CD4-positive, CD25-positive, alpha-beta regulatory T cell (primary cell): Measurements from ENCODE around the gene FIS1. TPM values are rescaled to one million over a fixed set of nuclear protein-coding genes. Genes with fewer than 3 reads are reported as not detected.
"Not testable (repeated sequence)": the region's sequence is repeated elsewhere in the genome, so short reads cannot be mapped to it uniquely, and the experiment has no call there.

Experiments used
- ATAC-seq, 2 donors: fragments of 150-1000 bp; cut with Tn5 transposase; one replicate each; pipeline ENCODE4 v1.10.0; 2021; ENCODE audit warnings: low read depth in 2 of 2, moderate number of reproducible peaks in 2 of 2, moderate library complexity in 1 of 2
- DNase-seq, 3 donors: peaks; one replicate each; pipeline versions ENCODE4 v3.0.0 to v3.0.0-alpha.2; 2012 to 2022; ENCODE audit warnings: mixed read lengths in 1 of 3
- H3K27ac ChIP-seq: one replicate; pipeline ENCODE4 v1.7.0; 2013; ENCODE audit warnings: mild to moderate bottlenecking, low read length; ENCODE audit not compliant: insufficient read depth, poor library complexity, severe bottlenecking
- H3K27me3 ChIP-seq: one replicate; pipeline ENCODE4 v1.7.0; 2013; ENCODE audit warnings: low read length; ENCODE audit not compliant: control insufficient read depth, insufficient read depth
- H3K36me3 ChIP-seq: one replicate; pipeline ENCODE4 v1.7.0; 2013; ENCODE audit warnings: mild to moderate bottlenecking, low read length, moderate library complexity; ENCODE audit not compliant: control insufficient read depth, insufficient read depth
- H3K4me1 ChIP-seq: 2 replicates; pipeline ENCODE4 v1.7.0; 2013; ENCODE audit warnings: mild to moderate bottlenecking, low read length; ENCODE audit not compliant: insufficient read depth, control insufficient read depth, poor library complexity, severe bottlenecking
- H3K4me3 ChIP-seq: one replicate; pipeline ENCODE4 v1.7.0; 2013; ENCODE audit warnings: low read depth, mild to moderate bottlenecking, low read length, moderate library complexity
- H3K9me3 ChIP-seq, 2 experiments: 1 replicate in 1 of 2; 2 replicates in 1 of 2; pipeline ENCODE4 v1.7.0; 2013; ENCODE audit warnings: low read length in 2 of 2, mild to moderate bottlenecking in 1 of 2, moderate library complexity in 1 of 2; ENCODE audit not compliant: control insufficient read depth in 2 of 2
- H3K27ac Mint-ChIP-seq, 3 donors: one replicate each; pipeline ENCODE4 v1.8.0; 2020 to 2022; ENCODE audit warnings: mild to moderate bottlenecking in 3 of 3, mixed read lengths in 3 of 3, moderate library complexity in 2 of 3
- H3K27me3 Mint-ChIP-seq: one replicate; pipeline ENCODE4 v1.8.0; 2022; ENCODE audit warnings: mild to moderate bottlenecking, mixed read lengths
- H3K36me3 Mint-ChIP-seq: one replicate; pipeline ENCODE4 v1.8.0; 2020; ENCODE audit warnings: mixed read lengths
- H3K4me1 Mint-ChIP-seq, 4 donors: one replicate each; pipeline ENCODE4 v1.8.0; 2020 to 2022; ENCODE audit warnings: mixed read lengths in 4 of 4, mild to moderate bottlenecking in 1 of 4
- H3K4me3 Mint-ChIP-seq, 4 donors: one replicate each; pipeline ENCODE4 v1.8.0; 2020 to 2022; ENCODE audit warnings: mild to moderate bottlenecking in 4 of 4, mixed read lengths in 4 of 4, moderate library complexity in 3 of 4
- H3K9me3 Mint-ChIP-seq, 7 donors: one replicate each; pipeline ENCODE4 v1.8.0; 2020 to 2022; ENCODE audit warnings: mixed read lengths in 7 of 7, mild to moderate bottlenecking in 3 of 7, moderate library complexity in 2 of 7
- polyA plus RNA-seq, 4 donors: library from polyadenylated mRNA; unstranded; fragments of 300-500 nt; fragmentation: Illumina TruSeq; gene quantifications; one replicate each; pipeline ENCODE4 v1.2.3, GENCODE V29; 2021
- total RNA-seq: library from RNA; stranded (reverse); gene quantifications from one replicate; pipeline ENCODE4 v1.2.3, GENCODE V29; 2022

Gene FIS1
- total RNA-seq: 105 TPM
- polyA plus RNA-seq: 100 to 1,000 TPM; 205 to 260 (median 227) TPM

DNA sequence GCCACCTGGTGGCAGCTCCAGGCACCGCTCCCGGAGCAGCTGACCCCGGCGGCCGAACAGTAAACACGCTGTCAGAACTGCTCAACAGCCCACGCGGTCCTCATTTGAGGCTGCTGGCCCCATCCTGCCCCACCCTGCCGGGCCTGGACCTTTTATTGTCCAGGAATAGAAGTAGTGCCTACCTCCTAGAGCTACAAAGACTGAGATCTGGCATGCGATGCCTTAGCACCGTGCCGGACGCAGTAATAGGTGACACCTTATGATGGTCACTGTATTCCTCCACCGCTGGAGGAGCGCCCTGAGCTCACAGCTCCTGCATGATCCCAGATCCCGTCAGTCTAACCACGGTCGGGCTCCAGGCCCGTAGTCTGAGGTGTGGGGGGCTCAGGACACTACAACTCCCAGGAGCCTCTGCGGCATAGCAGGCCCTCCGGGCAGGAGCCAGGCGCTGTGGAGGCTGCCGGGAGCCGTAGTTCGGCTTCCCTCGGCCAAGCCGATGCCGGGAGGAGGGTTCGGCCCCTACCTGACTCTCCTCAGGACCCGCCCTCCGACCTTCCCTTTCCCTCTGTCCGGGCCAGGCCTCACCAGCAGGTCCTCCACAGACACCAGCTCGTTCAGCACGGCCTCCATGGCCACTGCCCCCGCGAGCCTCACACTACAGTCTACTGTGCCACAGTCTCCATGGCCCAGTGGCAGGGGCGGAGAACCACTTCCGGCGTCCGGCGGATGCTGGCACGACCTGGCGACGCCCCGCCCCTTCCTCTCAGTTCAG, at the start of gene FIS1:
Gene FIS1, minus strand, starts transcription at position 707 of the 772 bp plus-strand sequence. Its CDS starts 77 bp downstream, at position 630.
- H3K27ac Mint-ChIP-seq: peak within 1 kb of the TSS; percentile 98
- H3K4me1 Mint-ChIP-seq: peaks cover 4 to 48% (median 17%) of the 10 kb centered on the region in 4 donors

DNA sequence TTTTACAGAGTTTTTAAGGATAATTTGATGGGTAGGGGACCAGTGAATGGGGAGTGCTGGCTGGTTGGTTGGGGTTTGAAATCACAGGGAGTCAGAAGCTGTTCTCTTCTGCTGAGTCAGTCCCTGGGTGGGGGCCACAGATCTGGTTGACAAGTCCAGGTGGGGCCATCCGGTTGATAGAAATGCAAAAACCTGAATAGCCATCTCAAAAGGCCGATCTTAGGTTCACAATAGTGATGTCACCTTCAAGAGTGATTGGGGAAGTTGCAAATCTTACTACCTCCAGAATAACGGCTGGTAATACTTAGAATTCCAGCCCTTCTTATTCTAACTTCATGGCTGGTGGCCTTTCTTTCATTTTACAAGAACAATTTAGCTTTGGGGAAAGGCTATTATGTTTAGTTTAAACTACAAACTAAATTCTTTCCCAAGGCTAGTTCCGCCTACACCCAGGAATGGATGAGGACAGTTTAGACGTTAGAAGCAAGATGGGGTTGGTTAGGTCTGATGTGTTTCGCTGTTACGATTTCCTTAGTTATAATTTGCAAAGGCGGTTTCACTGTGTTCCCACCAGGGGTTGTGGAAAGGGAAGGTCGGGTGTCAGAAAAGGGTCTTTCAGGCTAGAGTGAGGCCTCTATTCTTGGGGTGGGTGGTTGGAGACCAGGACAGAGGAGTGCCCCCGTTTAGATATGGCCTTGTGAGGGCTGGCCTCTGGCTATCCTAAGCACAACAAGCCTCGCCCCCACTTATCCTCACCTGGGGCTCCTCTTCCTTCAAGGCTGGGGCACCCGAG, 49.4 kb upstream of the FIS1 start:
- H3K4me1 Mint-ChIP-seq: peaks cover 0 to 9% (median 6%) of the 10 kb centered on the region in 4 donors
- no peaks in the 10 kb centered on the region for H3K36me3 Mint-ChIP-seq
- H3K27ac Mint-ChIP-seq: no peak overlapping the region
- DNase-seq (no peak), ATAC-seq (no peak)
- Histone ChIP-seq H3K36me3 (no peaks in the 10 kb centered on the region), H3K27me3 (peaks cover 7% of the 10 kb centered on the region), H3K9me3 (no peaks in the 10 kb centered on the region), H3K4me3 (no peak overlapping the region), H3K27ac (no peak overlapping the region), H3K4me1 (no peaks in the 10 kb centered on the region)
- no peak overlapping the region for H3K4me3 Mint-ChIP-seq
- H3K27me3 Mint-ChIP-seq: peaks cover 60% of the 10 kb centered on the region
- peaks cover 0 to 1% (median 0%) of the 10 kb centered on the region in 7 donors for H3K9me3 Mint-ChIP-seq

More for the DNA sequence above, at the start of gene FIS1:
- no peaks in the 10 kb centered on the region for H3K9me3 Mint-ChIP-seq
- Histone ChIP-seq H3K9me3 (no peaks in the 10 kb centered on the region), H3K27ac (peak within 1 kb of the TSS; percentile 91), H3K4me1 (peaks cover 25% of the 10 kb centered on the region), H3K4me3 (peak within 1 kb of the TSS; percentile 94), H3K36me3 (peaks cover 14% of the 10 kb centered on the region), H3K27me3 (no peaks in the 10 kb centered on the region)
- ATAC-seq (peak; percentile 96 to 97), DNase-seq (peak; percentile 88 to 96 (median 95))
- peaks cover 10% of the 10 kb centered on the region for H3K36me3 Mint-ChIP-seq
- H3K4me3 Mint-ChIP-seq: peak within 1 kb of the TSS; percentile 92 to 99 (median 96)
- no peaks in the 10 kb centered on the region for H3K27me3 Mint-ChIP-seq

DNA sequence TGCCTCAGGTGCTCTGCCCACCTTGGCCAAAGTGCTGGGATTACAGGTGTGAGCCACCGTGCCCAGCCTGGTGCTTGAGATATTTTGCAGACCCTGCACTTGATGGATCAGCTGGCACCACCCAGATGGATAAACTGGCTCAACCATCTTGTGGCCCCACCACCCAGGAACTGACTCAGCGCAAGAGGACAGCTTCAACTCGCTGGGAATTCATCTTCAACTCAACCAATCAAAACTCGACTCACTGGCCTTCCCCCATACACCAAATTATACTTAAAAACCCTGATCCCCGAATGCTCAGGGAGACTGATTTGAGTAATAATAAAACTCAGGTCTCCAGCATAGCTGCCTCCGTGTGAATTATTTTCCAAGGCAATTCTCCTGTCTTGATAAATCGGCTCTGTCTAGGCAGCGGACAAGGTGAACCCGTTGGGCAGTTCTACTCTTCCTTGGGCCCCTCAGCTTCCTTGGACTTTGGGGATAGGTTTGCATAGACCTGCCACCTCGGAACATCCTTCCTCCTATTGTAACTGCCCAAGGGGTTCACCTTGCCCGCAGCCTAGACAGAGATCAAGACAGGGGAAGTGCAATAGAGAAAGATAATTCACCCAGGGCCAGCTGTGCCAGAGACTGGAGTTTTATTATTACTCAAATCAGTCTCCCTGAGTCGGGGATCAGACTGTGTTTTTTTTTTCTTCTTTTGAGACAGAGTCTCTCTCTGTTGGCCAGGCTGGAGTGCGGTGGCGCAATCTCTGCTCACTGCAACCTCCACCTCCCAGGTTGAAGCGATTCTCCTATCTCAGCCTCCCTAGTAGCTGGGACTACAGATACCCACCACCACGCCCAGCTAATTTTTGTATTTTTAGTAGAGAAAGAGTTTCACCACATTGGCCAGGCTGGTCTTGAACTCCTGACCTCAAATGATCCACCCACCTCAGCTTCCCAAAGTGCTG, 48.5 kb upstream of the FIS1 start:
- H3K9me3 Mint-ChIP-seq, DNase-seq, H3K4me1 ChIP-seq, H3K4me3 Mint-ChIP-seq, H3K27ac Mint-ChIP-seq, H3K4me3 ChIP-seq, H3K4me1 Mint-ChIP-seq, H3K36me3 ChIP-seq, H3K9me3 ChIP-seq, ATAC-seq, H3K27ac ChIP-seq, H3K36me3 Mint-ChIP-seq, H3K27me3 ChIP-seq: not testable (repeated sequence)
- peaks cover 60% of the 10 kb centered on the region for H3K27me3 Mint-ChIP-seq

DNA sequence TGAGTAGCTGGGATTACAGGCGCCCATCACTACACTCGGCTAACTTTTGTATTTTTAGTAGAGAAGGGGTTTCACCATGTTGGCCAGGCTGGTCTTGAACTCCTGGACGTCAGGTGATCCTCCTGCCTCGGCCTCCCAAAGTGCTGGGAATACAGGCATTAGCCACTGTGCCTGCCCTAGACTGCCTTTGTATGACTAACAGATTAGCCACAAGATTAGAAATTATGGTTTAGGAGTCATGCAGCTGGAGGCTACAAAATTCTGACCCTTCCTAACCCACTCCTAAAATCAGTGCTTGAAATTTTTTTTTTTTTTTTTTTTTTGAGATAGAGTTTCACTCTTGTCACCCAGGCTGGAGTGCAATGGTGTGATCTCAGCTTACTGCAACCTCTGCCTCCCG, 47.7 kb upstream of the FIS1 start:
- H3K4me3 Mint-ChIP-seq, H3K27me3 ChIP-seq, H3K4me1 ChIP-seq, H3K4me3 ChIP-seq, H3K36me3 Mint-ChIP-seq, H3K9me3 Mint-ChIP-seq, H3K27ac Mint-ChIP-seq, H3K4me1 Mint-ChIP-seq, H3K36me3 ChIP-seq, ATAC-seq, H3K9me3 ChIP-seq, DNase-seq, H3K27ac ChIP-seq: not testable (repeated sequence)
- peaks cover 60% of the 10 kb centered on the region for H3K27me3 Mint-ChIP-seq

DNA sequence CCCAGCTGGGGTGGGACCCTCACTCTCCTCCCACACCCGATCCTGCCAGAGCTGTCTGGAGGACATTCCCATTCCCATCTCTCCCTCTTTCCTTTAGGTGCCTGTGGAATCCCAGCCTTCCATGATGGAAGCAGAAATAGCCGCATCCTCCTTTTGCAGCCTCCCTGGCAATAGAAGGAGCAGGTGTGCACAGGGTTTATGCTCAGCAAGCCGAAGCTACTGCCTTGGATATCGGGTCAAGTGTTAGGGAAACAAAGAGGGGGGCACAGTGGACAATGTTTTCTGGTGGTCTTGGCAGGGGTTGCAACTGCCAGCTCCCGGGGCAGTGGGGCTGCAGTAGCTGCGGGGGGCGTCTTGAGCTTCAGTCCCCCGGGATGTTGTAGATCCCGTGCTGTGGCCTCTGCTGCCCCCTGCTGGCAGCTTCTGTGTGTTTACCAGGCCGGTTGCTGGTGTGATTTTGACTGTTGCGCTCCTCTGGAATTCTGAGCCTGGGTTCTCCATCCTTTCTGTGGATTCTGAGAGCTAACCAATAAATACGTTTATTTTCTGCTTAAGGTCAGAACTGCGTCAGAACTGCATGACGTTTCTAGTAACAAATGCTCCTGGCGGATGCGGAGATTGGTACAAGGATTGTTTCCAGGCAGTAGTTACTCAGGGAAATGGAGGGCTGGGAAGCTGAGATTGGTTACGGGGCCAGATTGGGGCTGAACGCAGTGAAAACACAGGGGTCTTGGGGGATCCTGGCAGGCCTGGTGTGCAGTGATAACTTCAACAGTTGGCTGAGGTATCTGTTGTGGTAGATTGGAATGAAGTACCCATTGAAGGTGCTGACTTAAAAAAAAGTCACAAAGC, 45.5 kb upstream of the FIS1 start:
- DNase-seq (peak; percentile 17 to 37 (median 34)), ATAC-seq (peak; percentile 45 to 66)
- not testable (repeated sequence) for H3K36me3 Mint-ChIP-seq, H3K27me3 ChIP-seq, H3K9me3 ChIP-seq, H3K4me3 ChIP-seq, H3K9me3 Mint-ChIP-seq, H3K4me1 ChIP-seq, H3K27ac Mint-ChIP-seq, H3K36me3 ChIP-seq, H3K4me3 Mint-ChIP-seq, H3K27ac ChIP-seq
- peaks cover 0 to 14% (median 6%) of the 10 kb centered on the region in 4 donors for H3K4me1 Mint-ChIP-seq
- H3K27me3 Mint-ChIP-seq: peaks cover 55% of the 10 kb centered on the region

DNA sequence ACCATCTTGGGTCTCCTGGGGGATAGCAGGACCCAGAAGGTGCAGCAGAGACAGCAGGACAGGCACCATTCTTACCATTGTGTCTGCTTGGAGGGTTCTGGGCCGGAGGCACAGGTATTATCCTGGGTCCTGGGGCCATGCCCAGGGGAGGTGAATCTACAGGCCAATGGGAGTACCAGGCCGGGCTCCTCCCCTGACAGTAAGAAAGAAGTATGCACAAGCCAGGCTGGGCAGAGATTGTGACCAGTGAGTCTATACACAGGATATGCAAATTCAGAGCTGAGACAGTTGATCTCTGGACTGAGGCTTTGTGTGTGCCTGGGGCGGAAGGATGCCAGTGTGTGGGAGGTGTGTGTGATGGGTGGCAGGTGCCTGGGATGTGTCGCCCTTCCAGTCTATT, 44.8 kb upstream of the FIS1 start:
- ATAC-seq, H3K9me3 ChIP-seq, H3K4me3 Mint-ChIP-seq, H3K36me3 ChIP-seq, H3K27me3 ChIP-seq, H3K36me3 Mint-ChIP-seq, H3K4me1 ChIP-seq, H3K27ac ChIP-seq, H3K27ac Mint-ChIP-seq, H3K9me3 Mint-ChIP-seq, H3K4me3 ChIP-seq: not testable (repeated sequence)
- peaks cover 50% of the 10 kb centered on the region for H3K27me3 Mint-ChIP-seq
- peak in 1 of 3 donors; percentile 23 for DNase-seq
- H3K4me1 Mint-ChIP-seq: peaks cover 0 to 14% (median 6%) of the 10 kb centered on the region in 4 donors

DNA sequence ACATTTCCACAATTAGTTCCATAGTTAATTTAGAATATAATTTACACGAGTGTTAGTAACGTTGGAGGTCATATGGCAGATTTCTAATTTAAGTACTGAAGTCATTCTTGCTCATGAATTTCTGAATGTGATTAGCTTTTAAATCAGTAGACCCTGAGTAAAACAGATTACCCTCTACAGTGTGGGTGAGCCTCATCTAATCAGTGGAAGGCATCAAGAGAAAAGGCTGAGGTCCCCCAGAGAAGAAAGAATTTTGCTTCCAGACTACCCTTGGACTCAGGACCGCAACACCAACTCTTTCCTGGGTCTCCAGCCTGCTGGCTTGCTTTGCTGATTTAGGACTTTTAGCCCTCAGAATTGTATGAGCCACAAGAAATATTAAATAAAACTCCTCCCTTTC, 43.6 kb upstream of the FIS1 start:
- ATAC-seq (no peak), DNase-seq (no peak)
- H3K36me3 ChIP-seq: no peaks in the 10 kb centered on the region
- no peaks in the 10 kb centered on the region for H3K9me3 ChIP-seq
- H3K4me1 ChIP-seq: no peaks in the 10 kb centered on the region
- no peaks in the 10 kb centered on the region for H3K27me3 ChIP-seq
- Mint-ChIP-seq H3K4me3 (no peak overlapping the region), H3K27ac (no peak overlapping the region), H3K27me3 (peaks cover 41% of the 10 kb centered on the region), H3K36me3 (no peaks in the 10 kb centered on the region), H3K4me1 (peaks cover 0 to 14% (median 6%) of the 10 kb centered on the region in 4 donors), H3K9me3 (peaks cover 0 to 5% (median 0%) of the 10 kb centered on the region in 7 donors)
- no peak overlapping the region for H3K4me3 ChIP-seq
- H3K27ac ChIP-seq: no peak overlapping the region
